H1 (cell line): ENCODE results near the gene TMEM92. TPM values are rescaled to one million over a fixed set of nuclear protein-coding genes. Genes with fewer than 3 reads are reported as not detected.

ENCODE experiments used
- CTCF ChIA-PET: fragments of 300-600 bp; sonication (Branson Sonifier 250); formaldehyde crosslinking; loops from one replicate; lab custom pipeline; 2021; ENCODE audit not compliant: partially characterized antibody; lab: Charles Lee
- POLR2A ChIA-PET: fragments of 300-600 bp; sonication (Branson Sonifier 250); formaldehyde crosslinking; loops from one replicate; lab custom pipeline; 2021; ENCODE audit warnings: inconsistent platforms; ENCODE audit not compliant: partially characterized antibody; lab: Charles Lee
- DNase-seq, 2 experiments: peaks; one replicate each; pipeline versions ENCODE4 v3.0.0 to v3.0.0-alpha.2; 2010 to 2022; ENCODE audit warnings: low spot score in 2 of 2, low read depth in 1 of 2, mixed read lengths in 1 of 2
- FAIRE-seq: peaks from 2 replicates; lab custom pipeline; 2011; peaks lifted over from hg19 to GRCh38; lab: Jason Lieb, UNC
- H2AFZ ChIP-seq: 2 replicates; pipeline ENCODE4 v1.8.1; 2012; ENCODE audit warnings: low read length, inconsistent platforms
- H2AK5ac ChIP-seq: 2 replicates; pipeline ENCODE4 v1.6.1; 2013; ENCODE audit warnings: low read depth, low read length
- H2BK120ac ChIP-seq: replicated peaks from 2 replicates; pipeline ENCODE3; 2013; ENCODE audit warnings: low read depth, low read length, inconsistent platforms
- H2BK12ac ChIP-seq: 2 replicates; pipeline ENCODE4 v1.6.1; 2013; ENCODE audit warnings: low read depth, low read length
- H2BK15ac ChIP-seq: 2 replicates; pipeline ENCODE4 v1.6.1; 2013; ENCODE audit warnings: low read length
- H2BK20ac ChIP-seq: 2 replicates; pipeline ENCODE4 v1.6.1; 2013; ENCODE audit warnings: low read length
- H2BK5ac ChIP-seq: 2 replicates; pipeline ENCODE4 v1.6.1; 2013; ENCODE audit warnings: low read depth, low read length
- H3K14ac ChIP-seq: 2 replicates; pipeline ENCODE4 v1.6.1; 2013; ENCODE audit warnings: inconsistent platforms; ENCODE audit not compliant: insufficient read length
- H3K18ac ChIP-seq: 2 replicates; pipeline ENCODE4 v1.6.1; 2013; ENCODE audit warnings: low read length; ENCODE audit errors: extremely low read depth
- H3K23ac ChIP-seq: 2 replicates; pipeline ENCODE4 v1.6.1; 2013; ENCODE audit warnings: inconsistent platforms; ENCODE audit not compliant: insufficient read length
- H3K23me2 ChIP-seq: 2 replicates; pipeline ENCODE4 v1.6.1; 2013; ENCODE audit warnings: low read depth, low read length
- H3K27ac ChIP-seq: 2 replicates; pipeline ENCODE4 v1.6.1; 2011; ENCODE audit warnings: low read depth, low read length, inconsistent platforms
- H3K27me3 ChIP-seq, 4 experiments: replicated peaks in 1 of 4; 1 replicate in 1 of 4; 2 replicates in 3 of 4; pipeline versions ENCODE4 v1.6.1 to v1.8.1; 2011 to 2013; ENCODE audit warnings: low read length in 3 of 4, mild to moderate bottlenecking in 3 of 4, inconsistent platforms in 2 of 4, mixed read lengths in 2 of 4, moderate library complexity in 1 of 4; ENCODE audit not compliant: control insufficient read depth in 3 of 4, insufficient read depth in 3 of 4; ENCODE audit errors: extremely low read depth in 1 of 4
- H3K36me3 ChIP-seq, 4 experiments: 2 replicates each; pipeline versions ENCODE4 v1.6.1 to v1.8.1; 2011 to 2013; ENCODE audit warnings: mild to moderate bottlenecking in 4 of 4, low read length in 3 of 4, moderate library complexity in 2 of 4, control low read depth in 1 of 4, inconsistent platforms in 1 of 4; ENCODE audit not compliant: insufficient read depth in 4 of 4, control insufficient read depth in 2 of 4
- H3K4ac ChIP-seq: replicated peaks from 2 replicates; pipeline ENCODE3; 2013; ENCODE audit warnings: low read length, low read depth, mixed read lengths, inconsistent platforms; ENCODE audit not compliant: insufficient read length
- H3K4me1 ChIP-seq, 4 experiments: replicated peaks in 1 of 4; 1 replicate in 1 of 4; 2 replicates in 3 of 4; pipeline versions ENCODE4 v1.6.1 to v1.8.1; 2011 to 2013; ENCODE audit warnings: low read length in 3 of 4, inconsistent platforms in 2 of 4, mixed read lengths in 1 of 4; ENCODE audit not compliant: insufficient read depth in 4 of 4, control insufficient read depth in 3 of 4
- H3K4me2 ChIP-seq, 2 experiments: 2 replicates each; pipeline versions ENCODE4 v1.6.1 to v1.8.1; 2011 to 2013; ENCODE audit warnings: low read depth in 2 of 2, low read length in 2 of 2, control low read depth in 1 of 2, inconsistent platforms in 1 of 2, mild to moderate bottlenecking in 1 of 2; ENCODE audit not compliant: insufficient read depth in 1 of 2
- H3K4me3 ChIP-seq, 4 experiments: fragments of 200-600, 300-600 bp in 1 of 4; sonication (generic), shearing (Covaris generic), sonication (Bioruptor Twin) in 1 of 4; 2 replicates each; pipeline versions ENCODE4 v1.5.1 to v1.8.1; 2011 to 2016; ENCODE audit warnings: low read length in 4 of 4, low read depth in 3 of 4, control low read depth in 2 of 4, inconsistent platforms in 2 of 4, mild to moderate bottlenecking in 2 of 4, mixed read lengths in 1 of 4, moderate library complexity in 1 of 4; ENCODE audit not compliant: insufficient read depth in 2 of 4; ENCODE audit errors: extremely low read depth in 1 of 4
- H3K56ac ChIP-seq: replicated peaks from 2 replicates; pipeline ENCODE3; 2013; ENCODE audit warnings: low read depth, mild to moderate bottlenecking, mixed read lengths, low read length, inconsistent platforms; ENCODE audit not compliant: insufficient read length
- H3K79me1 ChIP-seq: 2 replicates; pipeline ENCODE4 v1.6.1; 2013; ENCODE audit warnings: low read depth, low read length, control low read depth
- H3K79me2 ChIP-seq, 2 experiments: 2 replicates each; pipeline versions ENCODE4 v1.6.1 to v1.8.1; 2012 to 2013; ENCODE audit warnings: low read length in 2 of 2, mild to moderate bottlenecking in 2 of 2, inconsistent platforms in 1 of 2; ENCODE audit not compliant: insufficient read depth in 2 of 2, control insufficient read depth in 1 of 2
- H3K9ac ChIP-seq, 4 experiments: replicated peaks in 1 of 4; 1 replicate in 1 of 4; 2 replicates in 3 of 4; pipeline versions ENCODE4 v1.6.1 to v1.8.1; 2011 to 2013; ENCODE audit warnings: low read depth in 3 of 4, low read length in 3 of 4, control low read depth in 2 of 4, mild to moderate bottlenecking in 2 of 4, moderate library complexity in 2 of 4, inconsistent platforms in 1 of 4; ENCODE audit errors: extremely low read depth in 1 of 4
- H3K9me3 ChIP-seq, 2 experiments: 2 replicates each; pipeline versions ENCODE4 v1.6.1 to v1.8.1; 2012 to 2013; ENCODE audit warnings: mild to moderate bottlenecking in 2 of 2, moderate library complexity in 2 of 2, control low read depth in 1 of 2, inconsistent platforms in 1 of 2, low read depth in 1 of 2, low read length in 1 of 2, mixed read lengths in 1 of 2; ENCODE audit not compliant: insufficient read depth in 2 of 2
- H4K20me1 ChIP-seq, 2 experiments: replicated peaks in 1 of 2; 2 replicates each; pipeline versions ENCODE3 to v1.8.1; 2011 to 2013; ENCODE audit warnings: inconsistent platforms in 2 of 2, low read length in 2 of 2, mild to moderate bottlenecking in 1 of 2; ENCODE audit not compliant: insufficient read depth in 2 of 2, control insufficient read depth in 1 of 2
- H4K5ac ChIP-seq: 2 replicates; pipeline ENCODE4 v1.6.1; 2013; ENCODE audit warnings: low read length, low read depth, mixed read lengths, inconsistent platforms; ENCODE audit not compliant: insufficient read length
- H4K8ac ChIP-seq: 2 replicates; pipeline ENCODE4 v1.8.0; 2013; ENCODE audit warnings: mild to moderate bottlenecking, moderate library complexity, low read length, inconsistent platforms; ENCODE audit not compliant: insufficient read depth; ENCODE audit errors: extremely low read depth
- H4K91ac ChIP-seq: replicated peaks from 2 replicates; pipeline ENCODE3; 2013; ENCODE audit warnings: low read length, mixed read lengths, inconsistent platforms; ENCODE audit not compliant: insufficient read length
- ASH2L ChIP-seq: fragments of 200-600, 300-600 bp; sonication (generic); IDR thresholded peaks from one replicate; pipeline ENCODE4 v1.7.1; 2017; ENCODE audit warnings: low read length
- CBX5 ChIP-seq: fragments of 300-800, 300-1000 bp; sonication (generic); IDR thresholded peaks from 2 replicates; pipeline ENCODE4 v1.7.1; 2016; ENCODE audit warnings: antibody characterized with exemption, low read length, low read depth
- EGR1 ChIP-seq: IDR thresholded peaks from 2 replicates; pipeline ENCODE4 v1.6.1; 2011; ENCODE audit warnings: low read depth, low read length, borderline replicate concordance
- FOSL1 ChIP-seq: IDR thresholded peaks from 2 replicates; pipeline ENCODE4 v1.6.1; 2011; ENCODE audit warnings: mild to moderate bottlenecking, low read depth, low read length, moderate library complexity; ENCODE audit not compliant: insufficient read depth
- KDM1A ChIP-seq: fragments of 200-600, 300-600 bp; sonication (generic); IDR thresholded peaks from 2 replicates; pipeline ENCODE4 v1.7.1; 2016; ENCODE audit warnings: mild to moderate bottlenecking, low read length, borderline replicate concordance
- MAFK ChIP-seq: IDR thresholded peaks from 2 replicates; pipeline ENCODE4 v1.6.1; 2012; ENCODE audit warnings: low read depth, mild to moderate bottlenecking, improper control_type of control experiment, low read length
- MAX ChIP-seq: IDR thresholded peaks from 2 replicates; pipeline ENCODE4 v1.6.1; 2012; ENCODE audit warnings: inconsistent platforms
- PHF8 ChIP-seq: fragments of 200-600 bp; sonication (generic); conservative IDR thresholded peaks from 2 replicates; pipeline ENCODE4 v1.7.1; 2012; ENCODE audit warnings: low read depth, mild to moderate bottlenecking, inconsistent platforms, low read length, moderate library complexity
- WGBS, 2 experiments: shearing (Covaris generic) in 1 of 2; methylation state at CpG; one replicate each; pipeline versions ENCODE4 v1.1.6 to v1.1.7; 2013 to 2015; ENCODE audit warnings: low lambda C conversion rate in 2 of 2, mixed read lengths in 2 of 2, inconsistent platforms in 1 of 2, low coverage in 1 of 2, missing lambda C conversion rate in 1 of 2; ENCODE audit not compliant: insufficient replicate concordance in 2 of 2, insufficient coverage in 1 of 2, insufficient read length in 1 of 2; ENCODE audit errors: extremely low coverage in 1 of 2, missing lambda C conversion rate in 1 of 2; 5-methylcytosine and 5-hydroxymethylcytosine counted together
- polyA plus RNA-seq, 7 experiments: library from polyadenylated mRNA; depleted of rRNA in 3 of 7; stranded (reverse) in 5 of 7; unstranded in 2 of 7; fragments of >200 nt in 5 of 7; fragments of 200-250 nt in 2 of 7; gene quantifications; 1 replicate in 5 of 7; 2 replicates in 1 of 7; 4 replicates in 1 of 7; pipeline versions ENCODE4 v1.2.1 to v1.2.3, GENCODE V29; 2011 to 2013; ENCODE audit warnings: missing spikeins in 2 of 7, mixed read lengths in 2 of 7
- total RNA-seq: library from RNA; stranded (reverse); fragmentation: NEBNext Ultra II Directional; extraction: Animal tissue kit (Norgen Biotek cat#: 25700); gene quantifications from 2 replicates; pipeline ENCODE4 v1.2.1, GENCODE V29; 2021
- TF ChIP-seq, protein P1 (sequence below): IDR thresholded peaks from 2 replicates; pipeline ENCODE4 v1.6.1; 2011; ENCODE audit warnings: low read length, improper control_type of control experiment

Gene TMEM92
- total and polyA plus RNA-seq, 2 of the 8 experiments (the other 6 are each of a cell fraction or from before 2014, with no cell fraction given): 11.9 to 24.8 TPM

- ChIA-PET POLR2A (interaction anchor here (1.0 kb wide), 1 partner anchor 111 kb away, joined by 4 read pairs; no protein-coding TSS in a partner anchor), CTCF (interaction anchor here (0.6 to 41.5 kb wide), 8 partner anchors 11 to 87 kb away, joined by 3 to 1349 read pairs (median 4); partner anchors contain the start of genes COL1A1 and TMEM92)
- 77% methylated on average over 9 of the region's 10 CpGs; no CpG with 5 or more reads in 1 of the 2 experiments for WGBS, 2 experiments
- DNase-seq: no peak
- Histone ChIP-seq H3K27ac (no peak overlapping the region), H4K5ac (no peak overlapping the region), H2BK120ac (no peak overlapping the region), H3K23me2 (peaks cover 5% of the 10 kb centered on the region; the same call in 1 of the 2 replicates), H2BK15ac (peak overlapping the region; percentile 77; the same call in 1 of the 2 replicates), H2AK5ac (0 out of 2 replicates have a peak overlapping the region, but pooled peaks have one; percentile 72), H3K79me1 (0 out of 2 replicates have a peak, but pooled peaks cover 3% of the 10 kb centered on the region), H3K56ac (no peak overlapping the region), H3K4me3 (peak overlapping the region; percentile 4 to 58 (median 38); a peak in 5 of 8 replicates), H3K36me3 (no peaks in the 10 kb centered on the region), H3K79me2 (no peaks in the 10 kb centered on the region), H3K9ac (no peak overlapping the region), H2AFZ (no peak overlapping the region), H3K9me3 (no peaks in the 10 kb centered on the region), H4K20me1 (no peaks in the 10 kb centered on the region), H3K4me2 (peak overlapping the region; percentile 64 to 67), H3K4me1 (peaks cover 0 to 23% (median 16%) of the 10 kb centered on the region in 4 experiments; a peak in 6 of 7 replicates), H3K4ac (no peak overlapping the region), H4K8ac (no peak overlapping the region; the same call in 1 of the 2 replicates), H3K14ac (no peak overlapping the region), H3K27me3 (no peaks in the 10 kb centered on the region; a peak in 3 of 7 replicates), H2BK20ac (peak overlapping the region; percentile 83; the same call in 1 of the 2 replicates), H2BK12ac (peak overlapping the region; percentile 44; the same call in 1 of the 2 replicates), H4K91ac (no peak overlapping the region), H2BK5ac (peak overlapping the region; percentile 56; the same call in 1 of the 2 replicates), H3K18ac (peak overlapping the region; percentile 88), H3K23ac (no peak overlapping the region)
- no peak for FAIRE-seq
- no peak for TF ChIP-seq PHF8
- TF ChIP-seq EGR1: peak; percentile 56; the same call in 1 of the 2 replicates
- TF ChIP-seq CBX5: no peak
- no peak for TF ChIP-seq FOSL1
- no peak for TF ChIP-seq MAX
- TF ChIP-seq MAFK: no peak
- no peak for TF ChIP-seq ASH2L
- TF ChIP-seq, protein P1, sequence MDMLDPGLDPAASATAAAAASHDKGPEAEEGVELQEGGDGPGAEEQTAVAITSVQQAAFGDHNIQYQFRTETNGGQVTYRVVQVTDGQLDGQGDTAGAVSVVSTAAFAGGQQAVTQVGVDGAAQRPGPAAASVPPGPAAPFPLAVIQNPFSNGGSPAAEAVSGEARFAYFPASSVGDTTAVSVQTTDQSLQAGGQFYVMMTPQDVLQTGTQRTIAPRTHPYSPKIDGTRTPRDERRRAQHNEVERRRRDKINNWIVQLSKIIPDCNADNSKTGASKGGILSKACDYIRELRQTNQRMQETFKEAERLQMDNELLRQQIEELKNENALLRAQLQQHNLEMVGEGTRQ: no peak
- no peak for TF ChIP-seq KDM1A
Measured at GRCh38 chr17:50263331-50264262, 10.7 kb upstream of the TMEM92 start.
